ENCODE data around the gene IGF2. TPM values are rescaled to one million over a fixed set of nuclear protein-coding genes. Genes with fewer than 3 reads are reported as not detected.

Gene IGF2
- total RNA-seq, 1 donor from 2014 or later: 56.5 TPM

DNA sequence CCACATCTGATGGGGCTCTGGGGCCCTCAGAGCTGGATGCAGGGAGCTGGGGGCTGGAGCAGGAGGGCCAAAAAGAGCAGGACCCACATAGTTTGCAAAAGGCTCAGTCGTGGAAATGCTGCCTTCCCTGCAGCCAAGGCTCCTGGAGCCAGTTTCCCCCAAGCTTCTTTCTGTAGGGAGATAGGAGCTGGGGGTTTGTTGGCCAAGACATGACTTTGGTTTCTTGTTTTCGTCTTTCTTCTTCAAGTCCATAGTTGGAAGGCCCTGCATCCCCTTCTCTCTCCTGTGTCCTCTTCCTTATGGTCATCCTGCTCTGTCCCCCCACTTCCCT, 36.3 kb downstream of the IGF2 start:
- H3K36me3 ChIP-seq: no peaks in the 10 kb centered on the region
- no peak overlapping the region for H3K27ac ChIP-seq
- no peak overlapping the region for H3K4me3 ChIP-seq
- peaks cover 17% of the 10 kb centered on the region for H3K4me1 ChIP-seq
- no peaks in the 10 kb centered on the region for H3K27me3 ChIP-seq
- DNase-seq (ENCODE audit: extremely low spot score in 2 of 2): no peak
- intact Hi-C loops (cut with DNase I): no loop called here
- no peaks in the 10 kb centered on the region for H3K9me3 ChIP-seq
- TF ChIP-seq POLR2A (IDR thresholded peaks at IDR 0.05) (no peak), POLR2AphosphoS5 (IDR thresholded peaks at IDR 0.05; ENCODE audit: insufficient read depth in 1 of 2, low read depth in 1 of 2) (no peak)
- TF ChIP-seq, protein P1, sequence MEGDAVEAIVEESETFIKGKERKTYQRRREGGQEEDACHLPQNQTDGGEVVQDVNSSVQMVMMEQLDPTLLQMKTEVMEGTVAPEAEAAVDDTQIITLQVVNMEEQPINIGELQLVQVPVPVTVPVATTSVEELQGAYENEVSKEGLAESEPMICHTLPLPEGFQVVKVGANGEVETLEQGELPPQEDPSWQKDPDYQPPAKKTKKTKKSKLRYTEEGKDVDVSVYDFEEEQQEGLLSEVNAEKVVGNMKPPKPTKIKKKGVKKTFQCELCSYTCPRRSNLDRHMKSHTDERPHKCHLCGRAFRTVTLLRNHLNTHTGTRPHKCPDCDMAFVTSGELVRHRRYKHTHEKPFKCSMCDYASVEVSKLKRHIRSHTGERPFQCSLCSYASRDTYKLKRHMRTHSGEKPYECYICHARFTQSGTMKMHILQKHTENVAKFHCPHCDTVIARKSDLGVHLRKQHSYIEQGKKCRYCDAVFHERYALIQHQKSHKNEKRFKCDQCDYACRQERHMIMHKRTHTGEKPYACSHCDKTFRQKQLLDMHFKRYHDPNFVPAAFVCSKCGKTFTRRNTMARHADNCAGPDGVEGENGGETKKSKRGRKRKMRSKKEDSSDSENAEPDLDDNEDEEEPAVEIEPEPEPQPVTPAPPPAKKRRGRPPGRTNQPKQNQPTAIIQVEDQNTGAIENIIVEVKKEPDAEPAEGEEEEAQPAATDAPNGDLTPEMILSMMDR (IDR thresholded peaks at IDR 0.05): no peak

DNA sequence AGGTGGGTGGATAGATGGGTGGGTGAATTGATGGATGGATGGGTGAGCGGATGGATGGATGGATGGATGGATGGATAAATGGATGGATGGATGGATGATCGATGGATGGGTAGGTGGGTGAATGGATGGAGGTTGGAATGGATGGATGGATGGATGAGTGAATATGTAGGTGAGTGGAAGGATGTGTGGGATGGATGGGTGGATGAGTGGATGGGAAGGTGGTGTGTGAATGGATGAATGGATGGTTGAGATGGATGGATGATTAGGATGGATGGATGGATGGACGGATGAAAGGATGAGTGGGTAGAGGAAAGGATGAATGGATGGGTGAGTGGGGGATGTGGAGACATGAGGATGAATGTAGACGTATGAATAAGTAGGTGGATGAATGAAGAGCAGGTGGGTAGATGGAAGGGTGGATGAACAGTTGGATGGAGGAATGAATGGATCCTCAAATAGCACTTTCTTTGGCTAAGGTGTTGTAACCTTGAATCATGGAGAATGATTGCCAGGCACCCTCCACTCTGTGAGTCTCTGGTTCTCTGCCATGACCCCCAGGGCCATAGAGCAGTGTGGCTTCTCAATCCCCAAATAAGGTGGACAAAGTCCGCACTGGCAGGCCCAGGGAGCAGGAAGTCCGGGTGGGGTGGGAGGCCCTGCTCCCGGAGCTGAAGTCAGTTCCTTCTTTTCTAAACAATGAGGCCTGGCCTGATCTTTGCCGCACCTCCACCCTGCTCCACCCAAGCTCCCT, 36.9 kb downstream of the IGF2 start:
- TF ChIP-seq, protein P1 (IDR thresholded peaks at IDR 0.05): no peak
- TF ChIP-seq POLR2A (IDR thresholded peaks at IDR 0.05) (no peak), POLR2AphosphoS5 (IDR thresholded peaks at IDR 0.05; ENCODE audit: insufficient read depth in 1 of 2, low read depth in 1 of 2) (no peak)
- no peaks in the 10 kb centered on the region for H3K27me3 ChIP-seq
- H3K27ac ChIP-seq: no peak overlapping the region
- intact Hi-C loops (cut with DNase I): no loop called here
- no peak for DNase-seq (ENCODE audit: extremely low spot score in 2 of 2)
- no peaks in the 10 kb centered on the region for H3K9me3 ChIP-seq
- peaks cover 22% of the 10 kb centered on the region for H3K4me1 ChIP-seq
- H3K4me3 ChIP-seq: no peak overlapping the region
- H3K36me3 ChIP-seq: no peaks in the 10 kb centered on the region

DNA sequence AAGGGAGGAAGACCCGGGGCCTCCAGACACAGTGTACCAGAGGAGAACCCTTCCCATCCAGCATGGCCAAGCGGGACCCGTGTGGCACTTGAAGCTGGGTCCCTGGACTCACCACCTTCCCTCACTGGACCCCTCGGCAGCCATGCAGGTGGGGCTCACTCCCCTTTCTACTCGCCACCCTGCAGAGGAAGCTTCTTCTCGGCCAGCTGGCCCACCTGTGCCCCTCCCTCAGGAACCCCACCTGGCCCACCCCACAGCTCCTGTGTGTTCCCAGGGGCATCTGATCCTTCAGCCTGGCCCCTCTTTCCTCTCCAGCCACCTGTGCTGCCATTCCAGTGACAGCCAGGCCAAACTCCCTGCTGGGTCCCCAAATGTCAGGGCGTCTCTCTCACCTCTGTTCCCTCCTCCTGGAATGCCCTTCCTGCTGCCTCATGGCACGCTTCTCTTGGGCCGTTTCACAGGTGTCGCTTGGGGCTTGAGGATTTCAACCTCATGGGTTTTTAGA, 38.0 kb downstream of the IGF2 start:
- intact Hi-C loops (cut with DNase I): no loop called here
- H3K27ac ChIP-seq: no peak overlapping the region
- DNase-seq (ENCODE audit: extremely low spot score in 2 of 2): no peak
- peaks cover 33% of the 10 kb centered on the region for H3K4me1 ChIP-seq
- H3K9me3 ChIP-seq: no peaks in the 10 kb centered on the region
- H3K4me3 ChIP-seq: no peak overlapping the region
- H3K36me3 ChIP-seq: no peaks in the 10 kb centered on the region
- no peaks in the 10 kb centered on the region for H3K27me3 ChIP-seq
- TF ChIP-seq, protein P1 (IDR thresholded peaks at IDR 0.05): no peak
- no peak for TF ChIP-seq POLR2AphosphoS5 (IDR thresholded peaks at IDR 0.05; ENCODE audit: insufficient read depth in 1 of 2, low read depth in 1 of 2)
- TF ChIP-seq POLR2A (IDR thresholded peaks at IDR 0.05): no peak

DNA sequence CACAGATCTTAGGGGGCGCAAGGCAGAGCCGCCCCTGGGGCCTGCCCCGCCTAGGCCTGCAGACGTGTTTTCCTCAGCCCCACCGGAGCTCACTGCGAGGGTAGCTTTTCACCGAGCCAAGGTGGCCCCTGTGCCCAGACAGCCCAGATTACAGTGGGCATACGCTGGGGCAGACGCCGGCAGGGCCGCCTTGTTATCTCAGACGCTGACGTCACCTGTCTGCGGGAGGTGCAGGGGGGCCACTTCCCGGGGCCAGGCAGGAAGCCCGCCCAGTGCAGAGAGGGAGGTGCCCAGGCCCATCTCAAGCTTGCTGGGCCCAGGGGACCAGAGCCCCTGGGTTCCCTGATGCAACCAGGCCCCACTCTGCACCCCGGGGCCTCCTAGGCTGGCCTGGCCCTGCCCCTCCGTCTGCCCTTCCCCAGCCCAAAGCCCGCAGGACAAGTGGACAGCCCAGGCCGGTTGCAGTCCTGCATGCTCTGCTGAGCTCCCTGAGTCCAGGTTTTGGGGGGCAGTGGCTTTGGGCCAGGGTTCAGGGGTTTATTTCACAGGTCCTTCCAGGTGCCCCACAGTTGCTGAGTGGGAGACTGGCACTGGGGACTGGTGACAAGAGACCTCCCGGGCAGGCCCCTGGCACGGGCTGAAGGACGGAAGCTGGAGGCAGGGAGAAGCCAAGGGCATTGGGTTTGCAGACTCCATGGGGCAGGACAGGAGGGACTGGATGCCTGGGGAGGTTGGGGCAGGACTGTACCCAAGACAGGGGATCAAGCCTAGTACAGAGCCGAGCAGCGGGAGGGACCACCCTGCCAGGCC, 38.6 kb downstream of the IGF2 start:
- DNase-seq (ENCODE audit: extremely low spot score in 2 of 2): no peak
- no peak overlapping the region for H3K27ac ChIP-seq
- no peaks in the 10 kb centered on the region for H3K36me3 ChIP-seq
- no peak overlapping the region for H3K4me3 ChIP-seq
- H3K27me3 ChIP-seq: no peaks in the 10 kb centered on the region
- H3K4me1 ChIP-seq: peaks cover 36% of the 10 kb centered on the region
- H3K9me3 ChIP-seq: no peaks in the 10 kb centered on the region
- intact Hi-C loops (cut with DNase I): no loop called here
- TF ChIP-seq POLR2A (IDR thresholded peaks at IDR 0.05) (no peak), POLR2AphosphoS5 (IDR thresholded peaks at IDR 0.05; ENCODE audit: insufficient read depth in 1 of 2, low read depth in 1 of 2) (no peak)
- TF ChIP-seq, protein P1 (IDR thresholded peaks at IDR 0.05): no peak

Measured in vagina (tissue), 2 donors.